ENCODE data around the gene HES2. TPM values are rescaled to one million over a fixed set of nuclear protein-coding genes. Genes with fewer than 3 reads are reported as not detected.
"Not testable (repeated sequence)": the region's sequence is repeated elsewhere in the genome, so short reads cannot be mapped to it uniquely, and the experiment has no call there.

The HES2 gene
- total RNA-seq, 1 donor from 2014 or later, result 7.3 TPM

DNA sequence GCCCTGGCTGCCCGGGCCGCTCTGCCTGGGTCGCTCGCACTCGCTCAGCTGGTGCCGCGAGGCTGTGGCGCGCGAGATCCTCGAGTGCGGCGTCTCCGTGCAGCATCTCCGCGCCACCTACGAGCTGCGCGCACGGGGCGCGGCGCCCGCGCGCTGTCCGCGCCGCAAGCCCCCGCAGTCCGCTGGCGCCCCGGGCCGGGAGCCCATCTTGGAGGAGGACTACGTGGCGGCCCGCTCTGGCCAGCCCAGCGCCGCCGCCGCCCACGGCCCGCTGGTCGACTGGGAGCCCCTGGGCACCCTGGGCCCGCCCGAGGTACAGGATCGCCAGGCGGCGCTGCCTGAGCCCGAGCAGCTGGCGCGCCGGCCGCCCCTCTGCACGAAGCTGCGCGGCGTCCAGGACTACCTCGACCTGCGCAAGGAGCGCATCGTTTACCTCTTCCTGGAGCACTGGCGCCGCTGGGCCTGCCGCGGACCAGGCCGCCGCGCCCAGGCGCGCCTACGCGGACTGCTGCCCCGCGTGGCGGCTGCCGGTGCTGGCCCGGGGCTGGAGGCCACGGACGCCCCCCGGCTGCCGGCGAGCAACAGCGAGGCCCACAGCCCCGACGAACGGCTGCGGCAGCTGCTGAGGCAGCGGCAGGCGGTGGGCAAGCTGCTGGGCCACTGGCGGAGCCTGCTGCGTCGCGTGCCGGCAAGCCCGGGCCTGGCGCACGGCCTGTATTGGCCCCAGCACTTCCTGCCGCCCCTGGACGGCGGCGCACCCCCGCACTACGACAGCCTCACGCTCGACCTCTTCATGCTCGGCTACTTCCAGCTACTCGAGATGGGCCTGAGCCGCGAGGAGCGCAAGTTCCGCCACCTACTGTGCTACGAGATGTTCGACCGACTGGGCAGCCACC lies 35.4 kb upstream of the HES2 start:
- peak; percentile 14 to 35 for DNase-seq (ENCODE audit: low read depth in 2 of 2)

DNA sequence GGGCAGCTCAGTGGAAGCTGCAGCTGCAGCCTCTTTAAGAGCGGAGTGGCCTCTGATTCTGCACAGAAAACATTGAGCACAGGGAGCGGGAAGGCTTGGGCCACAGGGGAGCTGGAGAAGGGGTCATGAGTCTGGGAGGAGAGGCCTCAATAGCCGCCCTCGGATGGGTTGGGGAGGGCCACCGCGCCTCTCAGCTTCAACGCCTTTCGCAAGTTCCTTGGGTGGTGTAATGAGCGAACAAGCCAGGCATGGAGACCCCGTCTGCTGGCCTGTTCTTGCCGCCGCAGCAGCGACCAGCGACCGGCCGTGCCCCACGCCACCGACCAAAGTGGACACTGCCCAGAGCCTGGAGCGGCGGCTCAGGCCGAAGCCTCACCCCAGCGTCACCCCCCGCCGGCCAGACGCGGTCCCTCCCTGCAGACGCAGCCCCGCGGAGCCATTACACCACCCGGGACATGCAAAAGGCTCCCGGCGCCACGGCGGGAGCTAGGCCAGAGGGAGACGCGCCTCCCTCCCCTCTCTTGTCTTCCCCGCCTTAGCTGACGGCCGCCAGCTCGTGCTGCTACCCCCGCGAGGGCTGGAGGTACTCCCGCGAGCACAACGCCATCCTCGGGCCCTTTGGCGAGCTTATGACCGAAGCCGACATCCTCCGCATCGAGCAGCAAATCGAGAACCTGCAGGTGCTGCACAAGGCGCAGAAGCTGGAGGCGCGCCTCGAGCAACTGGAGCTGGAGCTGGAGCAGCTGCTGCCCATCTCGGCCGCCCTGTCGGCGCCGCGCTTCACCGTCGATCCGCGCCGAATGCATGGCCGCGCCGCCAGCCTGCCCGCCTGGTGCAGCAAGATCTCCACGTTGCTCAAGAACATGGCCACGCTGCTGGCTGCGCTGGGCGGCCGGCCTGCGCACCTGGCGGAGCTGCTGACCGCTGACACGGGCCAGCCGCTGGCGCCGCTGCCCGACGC lies 34.5 kb upstream of the HES2 start:
- peak in 1 of 2 donors; percentile 16 for DNase-seq (ENCODE audit: low read depth in 2 of 2)

DNA sequence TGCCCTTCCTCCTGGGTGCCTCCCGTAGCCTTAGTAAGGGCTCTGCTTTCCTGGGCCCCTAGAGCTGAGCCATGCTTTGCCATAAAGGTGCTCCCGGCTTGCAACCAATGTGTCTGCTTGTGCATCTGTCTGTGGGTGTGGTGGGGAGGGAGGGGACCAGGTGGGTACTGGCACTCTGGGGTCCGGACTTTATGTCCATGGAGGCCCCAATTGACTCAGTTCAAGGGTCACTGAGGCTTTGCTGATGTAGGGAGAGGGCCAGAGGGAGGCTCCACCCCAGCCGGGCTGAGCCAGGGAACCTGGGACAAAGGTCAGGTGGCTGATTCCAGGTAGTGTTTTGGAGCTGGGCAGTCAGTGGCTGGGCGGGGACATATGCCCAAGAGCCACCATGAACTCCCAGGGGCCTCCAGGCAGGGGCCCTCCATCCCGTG lies 31.2 kb upstream of the HES2 start:
- no peak for DNase-seq (ENCODE audit: low read depth in 2 of 2)

DNA sequence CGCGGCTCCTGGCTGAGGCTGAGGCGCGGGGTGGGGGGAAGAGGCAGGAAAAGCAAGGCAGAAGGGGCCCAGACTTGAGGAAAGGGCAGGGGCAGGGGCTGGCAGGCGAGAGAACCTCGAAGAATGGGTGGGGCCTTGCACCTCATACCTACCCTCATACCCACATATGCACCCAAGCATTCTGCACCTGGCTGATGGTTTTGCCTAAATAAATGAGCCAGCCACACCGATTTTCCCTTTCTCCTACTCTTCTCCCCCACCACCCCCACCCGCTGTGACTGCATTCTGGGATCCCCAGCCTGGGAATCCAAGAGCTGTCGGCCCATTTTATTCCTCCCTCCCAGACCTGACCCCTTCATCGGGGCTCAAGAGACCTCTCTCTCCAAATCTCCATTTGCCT lies 30.8 kb upstream of the HES2 start:
- not testable (repeated sequence) for DNase-seq (ENCODE audit: low read depth in 2 of 2)

DNA sequence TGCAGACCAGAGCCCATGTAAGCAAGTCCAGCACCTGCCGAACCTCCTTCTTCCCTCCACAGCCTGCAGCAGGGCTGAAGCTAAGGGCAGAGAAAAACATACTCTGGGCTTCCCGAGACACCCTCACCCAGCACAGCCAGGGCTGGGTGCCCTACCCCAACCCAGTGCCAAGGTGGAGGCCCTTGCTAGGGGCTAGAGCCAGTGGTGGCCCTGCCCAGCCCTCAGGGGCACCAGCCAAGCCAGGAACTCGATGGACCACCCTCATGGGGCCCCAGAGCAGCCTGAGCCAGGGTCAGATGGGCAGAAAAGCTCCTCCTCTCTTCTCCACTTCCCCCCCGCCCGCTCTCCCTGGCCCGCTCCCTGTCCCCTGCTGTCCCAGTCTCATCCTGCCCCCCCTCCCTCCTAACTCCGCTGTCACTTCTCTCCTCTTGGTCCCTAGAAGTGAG lies 30.3 kb upstream of the HES2 start:
- no peak for DNase-seq (ENCODE audit: low read depth in 2 of 2)

DNA sequence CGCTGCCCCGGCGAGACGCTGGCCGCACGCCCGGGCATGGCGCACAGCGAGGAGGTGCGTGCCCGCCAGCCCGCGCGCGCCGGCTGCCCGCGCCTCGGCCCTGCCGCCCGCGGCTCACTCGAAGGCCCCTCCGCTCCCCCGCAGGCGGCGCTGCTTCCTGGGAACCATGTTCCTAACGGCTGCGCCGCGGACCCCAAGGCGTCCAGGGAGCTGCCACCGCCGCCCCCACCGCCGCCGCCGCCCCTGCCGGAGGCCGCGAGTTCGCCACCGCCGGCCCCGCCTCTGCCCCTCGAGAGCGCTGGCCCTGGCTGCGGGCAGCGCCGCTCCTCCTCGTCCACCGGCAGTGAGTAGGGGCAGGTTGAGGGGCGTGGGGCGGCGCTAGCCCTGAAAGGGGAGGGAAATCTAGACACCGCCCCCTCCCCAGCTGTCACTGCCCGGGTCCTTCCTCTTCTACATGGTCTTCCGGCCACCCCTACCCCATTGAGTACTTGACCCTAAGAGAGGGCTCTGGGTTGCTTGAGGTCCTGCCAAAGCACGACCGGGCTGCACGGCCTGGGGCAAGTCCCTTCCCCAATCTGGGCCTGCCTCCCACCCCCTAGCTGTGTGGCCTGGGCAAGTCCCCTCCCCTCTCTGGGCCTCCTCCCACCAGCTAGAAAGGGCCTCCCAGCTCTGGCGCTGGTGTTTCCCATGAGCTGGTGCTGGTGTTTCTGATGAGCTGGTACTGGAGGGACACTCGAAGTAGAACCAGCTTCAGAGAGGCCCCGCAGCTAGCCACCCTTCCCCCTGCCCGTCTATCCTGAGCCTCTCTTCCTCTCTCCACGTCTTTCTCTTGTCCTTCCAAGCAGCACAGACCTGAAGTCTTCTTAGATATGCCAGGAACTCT lies 29.3 kb upstream of the HES2 start:
- no peak for DNase-seq (ENCODE audit: low read depth in 2 of 2)

DNA sequence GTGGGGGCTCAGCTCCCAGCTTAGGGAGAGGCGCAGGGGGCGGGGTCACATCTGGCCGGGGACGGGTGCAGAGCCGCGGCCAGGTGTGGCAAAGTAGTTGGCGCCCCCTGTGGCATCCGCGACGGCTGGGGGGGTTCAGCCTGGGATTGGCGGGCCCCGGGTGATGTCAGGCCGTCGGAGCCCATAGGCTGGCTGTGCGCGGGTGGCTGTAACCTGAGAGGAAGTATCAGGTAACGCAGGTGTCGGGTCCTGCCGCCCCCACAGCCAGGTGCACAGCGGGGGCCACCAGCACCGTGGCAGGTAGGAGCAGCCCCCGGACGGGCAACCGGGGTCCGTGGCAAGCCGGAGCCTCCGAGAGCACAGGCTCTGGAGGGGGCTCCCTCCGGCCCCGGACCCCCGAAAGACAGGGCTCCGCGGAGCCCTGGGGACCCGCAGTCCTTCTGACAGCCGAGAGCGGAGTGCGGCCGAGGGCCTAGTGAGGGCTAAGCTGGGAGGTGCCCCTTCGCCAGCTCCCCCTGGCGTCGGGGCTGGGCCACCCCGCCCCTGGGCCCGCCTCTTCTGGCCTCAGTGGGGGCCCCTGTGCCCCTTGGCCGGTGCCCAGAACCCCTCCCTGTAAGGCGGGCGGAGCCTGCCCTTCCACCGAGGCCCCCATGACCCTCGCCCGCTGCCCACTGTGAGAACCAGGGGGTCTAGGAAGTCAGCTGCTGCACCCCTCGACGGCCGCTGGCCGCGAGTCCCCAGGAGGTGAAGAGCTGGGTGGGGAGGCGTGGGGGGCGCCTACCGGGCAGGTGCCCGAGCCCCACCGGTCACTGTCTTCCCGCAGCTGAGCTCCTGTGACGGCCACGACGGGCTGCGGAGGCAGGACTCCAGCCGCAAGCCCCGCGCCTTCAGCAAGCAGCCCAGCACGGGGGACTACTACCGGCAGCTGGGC lies 28.4 kb upstream of the HES2 start:
- peak in 1 of 2 donors; percentile 28 for DNase-seq (ENCODE audit: low read depth in 2 of 2)

DNA sequence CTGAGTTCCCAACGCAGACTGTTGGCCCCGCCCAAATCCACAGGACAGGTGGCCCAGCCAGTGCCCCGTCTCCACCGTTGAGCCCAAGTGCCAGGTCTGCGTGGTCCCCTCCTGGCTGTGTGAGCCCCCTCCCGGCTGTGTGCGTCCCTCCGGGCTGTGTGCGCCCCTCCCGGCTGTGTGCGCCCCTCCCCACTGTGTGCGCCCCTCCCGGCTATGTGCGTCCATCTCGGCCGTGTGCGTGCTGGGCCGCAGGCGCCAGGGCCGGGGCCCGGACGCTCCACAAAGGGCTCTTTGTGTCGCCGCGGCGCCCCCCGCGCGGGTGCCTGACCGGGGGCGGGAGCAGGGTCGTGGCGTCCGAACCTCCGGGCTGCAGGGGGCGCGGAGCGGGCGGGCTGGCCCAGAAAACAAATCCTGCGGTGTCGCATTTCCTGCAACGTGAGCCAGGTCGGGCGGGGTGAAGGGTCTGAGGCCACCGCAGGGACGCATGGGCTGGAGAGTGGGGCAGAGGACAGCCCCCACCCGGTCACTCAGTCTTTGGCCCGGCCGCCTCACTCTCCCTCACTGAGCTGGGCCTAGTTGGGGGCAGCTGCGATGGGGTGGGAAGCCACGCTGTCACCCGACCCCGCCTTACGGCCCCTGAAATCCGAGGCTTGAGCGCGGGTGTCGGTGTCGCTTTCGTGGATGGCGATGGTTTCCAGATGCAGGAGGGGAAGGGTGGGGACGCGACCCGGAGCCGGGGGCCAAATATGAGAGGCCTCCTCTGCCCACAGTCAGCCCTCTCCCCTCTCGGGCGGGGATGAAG lies 27.5 kb upstream of the HES2 start:
- no peak for DNase-seq (ENCODE audit: low read depth in 2 of 2)

DNA sequence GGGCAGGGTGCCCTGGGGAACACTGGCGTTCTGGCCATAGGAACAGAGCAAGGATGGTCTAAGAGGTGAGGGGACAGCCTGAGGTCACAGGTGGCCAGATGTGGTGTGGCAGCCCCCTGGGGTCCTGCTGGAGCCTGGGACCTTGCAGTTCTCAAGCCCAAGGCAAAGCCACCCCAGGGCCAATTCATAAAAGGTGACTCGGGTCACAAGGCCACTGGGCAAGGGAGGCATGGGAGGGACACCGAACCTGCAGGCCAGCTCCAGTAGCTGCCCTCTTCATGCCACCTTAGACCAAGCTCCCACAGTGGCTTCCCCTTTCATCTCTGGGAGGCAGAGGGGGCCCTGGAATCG lies 26.9 kb upstream of the HES2 start:
- no peak for DNase-seq (ENCODE audit: low read depth in 2 of 2)

DNA sequence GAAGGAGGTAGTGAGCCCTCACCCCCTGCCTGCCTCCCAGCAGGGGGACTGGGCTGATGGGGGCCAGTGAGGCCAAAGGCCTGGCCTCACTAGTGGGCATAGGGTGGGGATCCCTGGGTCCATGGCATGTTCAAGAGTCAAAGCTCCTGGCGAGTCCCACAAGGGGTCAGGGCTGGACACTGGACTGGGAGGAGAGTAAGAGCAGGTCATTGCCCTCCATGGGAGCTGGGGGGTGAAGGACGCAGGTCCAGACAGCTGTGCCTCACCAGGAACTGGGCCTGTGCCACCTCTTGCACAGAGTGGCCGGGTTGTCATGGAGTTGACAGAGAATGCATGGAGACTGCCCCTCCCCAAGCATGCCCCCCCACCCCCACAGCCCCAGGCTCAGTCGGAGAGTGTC lies 26.2 kb upstream of the HES2 start:
- DNase-seq (ENCODE audit: low read depth in 2 of 2), result not testable (repeated sequence)

DNA sequence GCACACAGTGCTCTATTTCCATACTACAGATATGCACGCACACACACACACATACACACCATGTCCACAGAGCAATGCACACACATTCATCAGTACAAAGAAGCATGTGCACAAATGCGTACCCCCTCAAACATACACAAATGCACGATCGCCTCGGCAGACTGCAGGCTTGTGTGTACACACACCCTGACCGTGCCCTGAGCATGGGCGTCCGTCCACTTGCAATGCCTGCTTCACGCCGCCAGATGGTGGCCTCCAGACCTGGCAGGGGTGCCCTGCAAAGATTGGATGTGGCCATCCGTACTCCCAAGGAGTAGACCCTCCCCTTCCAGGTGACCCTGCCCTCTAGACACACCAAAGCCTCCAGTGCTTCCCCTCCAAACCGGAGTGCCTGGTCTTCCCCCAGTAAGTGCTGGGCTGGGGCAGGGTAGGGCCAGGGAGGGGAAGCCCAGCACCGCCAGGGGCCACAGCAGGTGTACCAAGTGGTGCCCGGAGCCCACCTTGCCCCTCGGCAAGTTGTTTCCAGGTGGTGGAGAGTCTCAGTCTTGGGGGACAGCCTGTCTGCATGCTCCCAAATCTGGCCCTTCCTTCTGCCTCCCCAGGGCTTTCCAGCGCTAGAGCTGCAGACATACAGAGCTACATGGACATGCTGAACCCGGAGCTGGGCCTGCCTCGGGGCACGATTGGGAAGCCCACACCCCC lies 25.5 kb upstream of the HES2 start:
- DNase-seq (ENCODE audit: low read depth in 2 of 2), result peak; percentile 36 to 66

DNA sequence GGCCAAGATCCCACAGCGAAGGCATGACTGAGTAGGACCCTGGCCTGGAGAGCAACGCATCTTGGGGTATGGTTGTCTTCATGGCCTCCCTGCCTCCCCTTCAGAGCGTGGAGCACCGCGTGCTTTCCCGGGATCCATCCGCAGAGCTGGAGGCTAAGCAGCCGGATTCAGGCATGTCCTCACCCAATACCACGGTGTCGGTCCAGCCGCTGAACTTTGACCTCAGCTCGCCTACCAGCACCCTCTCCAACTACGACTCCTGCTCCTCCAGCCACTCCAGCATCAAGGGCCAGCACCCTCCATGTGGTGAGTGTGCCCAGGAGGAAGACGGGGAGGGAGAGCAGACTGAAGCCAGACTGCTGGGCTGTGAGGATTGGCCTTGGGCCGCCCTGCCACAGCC lies 24.7 kb upstream of the HES2 start:
- no peak for DNase-seq (ENCODE audit: low read depth in 2 of 2)

DNA sequence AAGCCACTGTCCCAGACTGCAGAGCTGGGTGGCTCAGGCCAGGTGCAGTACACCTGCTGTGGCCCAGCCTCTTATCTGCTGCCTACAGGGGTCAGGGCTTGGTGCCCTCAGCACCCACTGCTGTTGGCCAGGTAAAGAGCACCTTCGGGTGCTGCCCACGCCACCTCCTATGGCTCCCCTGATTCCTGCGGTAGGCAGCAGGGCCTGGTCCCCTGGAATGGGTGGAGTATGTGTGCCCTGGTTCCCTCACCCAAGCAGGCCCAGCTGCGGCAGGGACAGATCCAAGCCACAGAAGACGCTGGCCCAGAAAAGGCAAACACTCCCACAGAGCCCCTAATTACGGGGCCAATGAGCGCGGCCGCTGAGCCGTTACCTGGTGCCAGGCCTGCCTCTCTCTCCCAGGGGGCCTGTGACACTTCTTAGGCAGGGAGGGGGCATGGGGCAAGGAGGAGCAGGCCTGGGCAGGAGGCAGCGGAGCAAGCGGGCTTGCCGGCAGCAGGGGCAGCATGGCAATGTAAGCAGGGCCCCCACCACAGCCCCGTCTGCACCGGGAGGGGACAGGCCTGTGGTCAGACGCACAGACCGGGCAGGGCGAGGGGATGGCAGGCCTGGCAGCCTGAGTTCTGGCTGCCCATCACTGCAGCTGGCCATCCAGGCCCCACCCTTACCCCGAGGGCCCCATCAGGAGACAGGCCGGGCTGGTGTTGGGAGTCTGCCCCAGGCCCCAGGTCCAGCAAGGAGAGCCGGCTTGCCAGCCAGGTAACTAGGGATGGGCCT lies 23.8 kb upstream of the HES2 start:
- DNase-seq (ENCODE audit: low read depth in 2 of 2), result no peak

DNA sequence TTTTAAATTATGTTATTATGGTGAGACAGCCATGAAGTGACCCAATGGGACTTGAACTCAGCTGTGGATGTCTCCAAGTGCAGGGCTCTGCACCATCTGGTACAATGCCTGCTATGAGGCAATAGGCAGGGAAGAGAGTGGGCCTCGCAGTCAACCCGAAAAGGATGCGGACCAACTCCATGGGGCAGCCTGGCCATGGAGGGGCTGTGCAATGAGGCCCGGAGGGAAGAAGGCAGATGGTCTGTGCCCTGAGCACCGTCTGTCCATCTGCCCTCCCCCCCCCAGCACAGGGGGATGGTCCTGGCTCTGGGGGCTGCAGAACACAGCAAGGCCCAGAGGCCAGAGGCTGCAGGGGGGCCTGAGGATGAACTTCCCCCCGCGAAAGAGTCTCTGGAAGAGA lies 21.9 kb upstream of the HES2 start:
- DNase-seq (ENCODE audit: low read depth in 2 of 2), result no peak

DNA sequence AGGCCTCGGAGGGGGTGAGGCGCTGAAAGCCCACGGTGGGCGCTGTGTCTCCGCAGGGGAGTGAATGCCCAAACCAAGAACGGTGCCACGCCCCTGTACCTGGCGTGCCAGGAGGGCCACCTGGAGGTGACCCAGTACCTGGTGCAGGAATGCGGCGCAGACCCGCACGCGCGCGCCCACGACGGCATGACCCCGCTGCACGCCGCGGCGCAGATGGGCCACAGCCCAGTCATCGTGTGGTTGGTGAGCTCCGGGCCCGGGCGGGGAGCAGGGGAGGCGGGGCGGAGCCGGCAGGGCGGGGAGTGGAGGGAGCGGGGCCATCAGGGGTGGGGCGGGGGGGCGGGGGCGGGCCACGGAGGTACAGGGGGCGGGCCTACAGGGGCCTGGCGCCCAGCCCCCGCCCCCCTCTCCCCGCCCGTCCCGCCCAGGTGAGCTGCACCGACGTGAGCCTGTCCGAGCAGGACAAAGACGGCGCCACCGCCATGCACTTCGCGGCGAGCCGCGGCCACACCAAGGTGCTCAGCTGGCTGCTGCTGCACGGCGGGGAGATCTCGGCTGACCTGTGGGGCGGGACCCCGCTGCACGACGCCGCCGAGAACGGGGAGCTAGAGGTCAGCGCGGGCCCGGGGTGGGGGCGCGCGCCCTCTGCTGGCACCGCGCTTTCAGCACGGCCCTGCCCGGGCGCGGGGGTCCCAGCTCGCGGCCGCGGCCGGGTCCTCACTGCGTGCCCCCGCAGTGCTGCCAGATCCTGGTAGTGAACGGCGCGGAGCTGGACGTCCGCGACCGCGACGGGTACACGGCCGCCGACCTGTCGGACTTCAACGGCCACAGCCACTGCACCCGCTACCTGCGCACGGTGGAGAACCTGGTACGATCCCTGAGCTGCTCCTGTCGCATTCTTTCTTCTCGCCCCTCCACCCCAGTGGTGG lies 20.7 kb upstream of the HES2 start:
- DNase-seq (ENCODE audit: low read depth in 2 of 2), result peak; percentile 39 to 57

DNA sequence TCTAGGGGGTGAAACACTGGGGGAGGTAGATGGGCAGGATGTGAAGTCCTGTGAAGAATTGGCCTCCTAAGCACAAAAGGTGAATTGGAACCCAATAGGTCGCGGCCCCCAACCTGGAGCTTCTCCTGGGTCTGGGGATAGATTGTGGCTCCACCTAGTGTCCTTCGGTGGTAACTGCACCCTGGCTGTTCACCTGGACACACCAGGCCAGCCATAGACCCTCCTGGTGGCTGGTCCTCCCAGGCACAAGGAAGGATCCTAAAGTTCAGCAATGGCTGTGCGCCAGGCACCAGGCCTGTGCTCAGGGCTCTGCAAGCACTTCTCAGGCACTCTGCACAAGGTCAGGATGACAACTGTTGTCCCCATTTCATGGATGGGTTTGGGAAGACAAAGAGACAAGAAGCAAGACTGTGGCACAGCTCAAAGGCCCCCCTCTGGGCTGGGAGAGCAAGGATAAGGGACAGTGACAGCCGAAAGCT lies 18.4 kb upstream of the HES2 start:
- peak; percentile 59 to 75 for DNase-seq (ENCODE audit: low read depth in 2 of 2)

Data from lung microvascular endothelial cell (primary cell).